Stimulated activated naive CD8-positive, alpha-beta T cell treated with anti-CD3 and anti-CD28 coated beads, Interleukin-15, Interleukin-2, amounts not matched to agents 100 ng/mL and 50 ng/mL, for 24 hours (primary cell): ENCODE measurements around the gene ATXN7.

Experiments used
- H3K27ac Mint-ChIP-seq: one replicate; pipeline ENCODE4 v1.8.0; 2021; ENCODE audit warnings: mild to moderate bottlenecking, mixed read lengths
- H3K27me3 Mint-ChIP-seq: one replicate; pipeline ENCODE4 v1.8.0; 2021; ENCODE audit warnings: mixed read lengths
- H3K36me3 Mint-ChIP-seq: one replicate; pipeline ENCODE4 v1.8.0; 2021; ENCODE audit warnings: low read depth, mixed read lengths
- H3K4me1 Mint-ChIP-seq: one replicate; pipeline ENCODE4 v1.8.0; 2021; ENCODE audit warnings: low read depth, mixed read lengths
- H3K4me3 Mint-ChIP-seq: one replicate; pipeline ENCODE4 v1.8.0; 2021; ENCODE audit warnings: mild to moderate bottlenecking, mixed read lengths
- H3K9me3 Mint-ChIP-seq: one replicate; pipeline ENCODE4 v1.8.0; 2021; ENCODE audit warnings: mixed read lengths

The ATXN7 gene

DNA sequence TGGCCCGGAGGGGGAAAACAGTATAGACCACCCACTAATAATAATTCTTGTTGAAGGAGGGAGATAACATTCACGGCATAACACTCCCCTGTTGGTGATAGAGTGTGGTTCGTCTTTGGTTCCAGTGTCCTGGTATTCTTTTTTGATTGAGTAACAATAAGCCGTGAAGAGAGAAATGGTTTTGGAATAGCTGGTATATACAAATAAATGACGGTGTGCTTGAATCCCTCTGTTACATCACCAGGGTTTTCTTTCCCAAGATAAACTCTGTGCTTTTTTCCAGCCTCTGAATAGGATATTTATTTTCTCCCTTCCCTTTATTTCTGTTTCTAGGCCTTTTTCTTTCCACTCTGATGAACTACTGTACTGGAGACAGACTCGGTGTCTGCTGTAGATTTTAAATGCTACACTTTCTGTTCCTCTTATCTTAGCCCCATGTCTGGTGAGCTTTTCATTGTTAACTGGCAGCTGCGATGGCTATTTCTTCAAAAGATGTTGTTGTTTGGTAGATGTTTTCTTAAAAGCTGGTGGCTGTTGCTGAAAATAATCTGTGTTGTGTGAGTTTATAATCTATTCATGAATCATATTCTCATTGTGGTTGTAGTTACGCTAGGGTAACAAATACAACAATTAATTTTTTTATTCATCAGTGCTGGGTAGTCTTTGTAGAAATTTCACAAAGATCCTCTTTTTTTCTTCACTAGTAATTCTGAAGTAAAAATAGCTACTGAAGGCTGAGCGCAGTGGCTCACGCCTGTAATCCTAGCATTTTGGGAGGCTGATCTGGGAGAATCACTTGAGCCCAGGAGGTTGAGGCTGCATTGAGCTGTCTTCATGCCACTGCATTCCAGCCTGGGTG lies 64.0 kb downstream of the ATXN7 start:
- Mint-ChIP-seq H3K27me3 (no peaks in the 10 kb centered on the region), H3K4me3 (peak overlapping the region; percentile 11), H3K27ac (peak overlapping the region; percentile 36), H3K36me3 (peaks cover 68% of the 10 kb centered on the region), H3K9me3 (no peaks in the 10 kb centered on the region), H3K4me1 (peaks cover 69% of the 10 kb centered on the region)

DNA sequence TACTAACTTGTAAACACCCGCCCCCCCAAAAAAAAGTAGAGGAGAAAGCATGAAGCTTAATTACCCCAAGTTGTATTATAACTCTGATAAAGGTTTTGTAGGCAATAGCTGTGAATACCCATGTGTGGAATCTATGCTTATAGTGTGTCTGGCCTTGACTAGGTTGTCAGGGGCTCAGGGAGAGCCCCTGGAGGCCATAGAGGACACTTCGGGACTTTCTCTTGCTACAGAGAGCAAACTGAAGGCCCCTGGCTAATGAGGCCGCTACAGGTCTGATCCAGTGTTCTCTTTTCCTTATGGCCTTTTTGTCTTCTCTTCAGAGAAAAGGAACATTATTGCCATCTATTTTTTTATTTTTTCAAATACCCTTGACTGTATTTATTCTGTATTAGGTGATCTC lies 67.6 kb downstream of the ATXN7 start:
- Mint-ChIP-seq H3K36me3 (peaks cover 44% of the 10 kb centered on the region), H3K27ac (no peak overlapping the region), H3K4me3 (no peak overlapping the region), H3K4me1 (peaks cover 67% of the 10 kb centered on the region), H3K27me3 (no peaks in the 10 kb centered on the region), H3K9me3 (no peaks in the 10 kb centered on the region)

DNA sequence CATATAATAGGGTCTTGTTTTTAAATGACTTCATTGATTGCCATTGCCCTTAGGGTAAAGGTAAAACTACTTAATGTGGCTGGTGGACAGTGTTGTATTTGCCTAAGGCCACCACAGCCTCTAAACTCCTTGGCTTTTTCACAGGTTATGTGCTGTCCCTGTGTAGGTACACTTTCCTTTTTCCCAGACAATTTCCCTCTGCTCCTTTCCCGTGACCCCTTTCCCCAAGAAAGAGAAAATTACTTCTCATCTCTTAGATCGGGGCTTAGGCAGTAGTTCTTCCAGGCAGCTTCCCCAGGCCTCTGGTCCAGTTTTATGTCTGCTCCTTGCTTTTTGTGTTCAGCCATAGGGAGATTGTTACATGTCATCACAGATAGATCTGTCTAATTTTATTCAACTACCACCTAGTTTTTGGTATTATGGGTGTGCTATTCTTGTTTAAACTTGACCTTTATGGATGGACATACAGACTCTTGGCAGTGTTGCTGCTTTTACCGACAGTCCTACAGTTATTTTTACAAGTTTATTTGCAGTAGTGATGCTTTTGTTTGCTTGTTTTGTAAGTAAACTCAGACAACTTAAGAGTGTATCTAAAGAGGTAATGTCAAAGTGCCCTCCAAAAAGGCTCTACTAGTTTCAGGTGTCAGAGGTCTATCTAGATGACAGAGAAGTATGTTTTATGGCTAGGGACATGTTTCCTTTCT lies 69.0 kb downstream of the ATXN7 start:
- Mint-ChIP-seq H3K4me1 (peaks cover 68% of the 10 kb centered on the region), H3K36me3 (peaks cover 37% of the 10 kb centered on the region), H3K27me3 (no peaks in the 10 kb centered on the region), H3K9me3 (no peaks in the 10 kb centered on the region), H3K4me3 (no peak overlapping the region), H3K27ac (peak overlapping the region; percentile 63)

DNA sequence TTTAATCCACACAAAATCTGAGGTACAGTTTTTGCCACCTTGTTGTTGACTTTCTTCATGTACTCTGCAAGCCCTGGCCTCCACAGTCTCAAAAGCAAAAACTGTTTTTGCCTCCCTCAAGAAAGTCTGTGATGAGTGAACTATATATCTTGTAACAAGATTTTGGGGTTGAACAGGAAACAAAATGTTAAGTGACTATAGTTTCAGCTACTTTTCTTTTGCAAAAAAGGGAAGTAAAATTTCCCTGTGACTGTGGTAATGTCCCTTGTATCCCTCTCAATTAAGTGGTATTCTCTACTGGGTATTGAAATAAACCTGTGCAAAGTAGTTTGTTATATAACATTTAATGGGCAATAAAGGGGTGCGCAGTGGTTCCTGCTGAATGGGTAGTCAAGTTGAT lies 69.8 kb downstream of the ATXN7 start:
- H3K4me1 Mint-ChIP-seq, result peaks cover 73% of the 10 kb centered on the region
- H3K27me3 Mint-ChIP-seq, result no peaks in the 10 kb centered on the region
- no peaks in the 10 kb centered on the region for H3K9me3 Mint-ChIP-seq
- H3K27ac Mint-ChIP-seq, result peak overlapping the region; percentile 69
- peaks cover 36% of the 10 kb centered on the region for H3K36me3 Mint-ChIP-seq
- H3K4me3 Mint-ChIP-seq, result peak overlapping the region; percentile 28

DNA sequence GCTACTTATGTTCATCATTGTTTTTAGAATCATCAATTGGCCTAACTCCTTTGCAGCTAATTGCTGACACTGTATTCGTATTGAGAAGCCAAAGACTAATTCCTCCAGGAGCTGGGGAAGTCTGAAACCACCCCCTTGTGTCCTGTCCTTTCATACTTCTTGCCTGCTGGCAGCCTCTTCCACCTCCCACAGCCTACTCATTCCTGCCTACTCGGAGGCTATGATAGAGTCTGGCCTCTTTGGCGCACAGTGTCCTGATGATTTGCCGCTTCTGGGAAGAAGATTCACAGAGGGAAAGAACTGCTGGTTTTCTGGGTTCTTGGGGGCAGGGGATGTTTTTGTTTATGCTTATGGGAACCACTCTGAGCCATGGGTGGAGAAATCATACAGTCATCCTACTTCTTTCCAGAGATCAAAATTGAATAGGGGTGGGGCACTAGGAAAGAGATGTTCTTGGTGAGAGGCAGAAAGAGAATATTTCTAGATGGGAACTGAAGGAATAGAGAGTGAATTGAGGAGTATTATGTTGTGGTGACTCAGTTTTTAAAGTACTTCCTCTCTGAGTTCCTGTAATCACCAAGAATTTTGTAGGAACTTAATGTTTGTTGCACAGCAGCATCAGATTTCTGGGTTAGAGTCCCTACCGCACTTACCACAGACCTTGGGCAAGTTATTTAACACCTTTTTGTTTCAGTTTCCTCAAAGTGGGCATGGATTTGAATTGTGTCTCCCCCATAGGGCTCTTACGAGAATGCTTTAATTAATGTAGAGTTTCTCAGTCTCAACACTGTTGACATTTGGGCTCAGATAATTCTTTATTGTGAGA lies 70.6 kb downstream of the ATXN7 start:
- peak overlapping the region; percentile 28 for H3K4me3 Mint-ChIP-seq
- H3K27me3 Mint-ChIP-seq, result no peaks in the 10 kb centered on the region
- H3K36me3 Mint-ChIP-seq, result peaks cover 35% of the 10 kb centered on the region
- peak overlapping the region; percentile 66 for H3K27ac Mint-ChIP-seq
- H3K4me1 Mint-ChIP-seq, result peaks cover 73% of the 10 kb centered on the region
- H3K9me3 Mint-ChIP-seq, result no peaks in the 10 kb centered on the region

DNA sequence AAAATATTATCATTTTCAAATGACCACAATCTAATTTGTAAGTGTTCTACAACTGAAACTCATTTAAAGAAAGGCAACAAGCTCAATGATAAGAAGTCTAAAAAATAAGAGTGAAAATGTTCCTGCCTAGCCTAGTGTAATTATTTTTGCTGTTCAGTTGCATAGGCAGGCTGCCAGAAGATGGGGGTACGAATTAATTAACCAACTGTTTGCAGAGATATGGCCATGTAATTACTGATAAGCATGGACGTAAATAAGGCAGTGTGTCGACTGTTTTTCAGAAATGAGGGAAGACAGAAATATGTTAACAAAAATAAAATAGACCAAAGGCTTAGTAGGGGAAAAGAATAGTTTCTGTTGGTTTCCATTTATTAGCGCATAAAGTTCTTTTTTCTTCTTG lies 73.3 kb downstream of the ATXN7 start:
- H3K27me3 Mint-ChIP-seq, result no peaks in the 10 kb centered on the region
- no peaks in the 10 kb centered on the region for H3K9me3 Mint-ChIP-seq
- H3K36me3 Mint-ChIP-seq, result peaks cover 29% of the 10 kb centered on the region
- no peak overlapping the region for H3K4me3 Mint-ChIP-seq
- no peak overlapping the region for H3K27ac Mint-ChIP-seq
- peaks cover 69% of the 10 kb centered on the region for H3K4me1 Mint-ChIP-seq

DNA sequence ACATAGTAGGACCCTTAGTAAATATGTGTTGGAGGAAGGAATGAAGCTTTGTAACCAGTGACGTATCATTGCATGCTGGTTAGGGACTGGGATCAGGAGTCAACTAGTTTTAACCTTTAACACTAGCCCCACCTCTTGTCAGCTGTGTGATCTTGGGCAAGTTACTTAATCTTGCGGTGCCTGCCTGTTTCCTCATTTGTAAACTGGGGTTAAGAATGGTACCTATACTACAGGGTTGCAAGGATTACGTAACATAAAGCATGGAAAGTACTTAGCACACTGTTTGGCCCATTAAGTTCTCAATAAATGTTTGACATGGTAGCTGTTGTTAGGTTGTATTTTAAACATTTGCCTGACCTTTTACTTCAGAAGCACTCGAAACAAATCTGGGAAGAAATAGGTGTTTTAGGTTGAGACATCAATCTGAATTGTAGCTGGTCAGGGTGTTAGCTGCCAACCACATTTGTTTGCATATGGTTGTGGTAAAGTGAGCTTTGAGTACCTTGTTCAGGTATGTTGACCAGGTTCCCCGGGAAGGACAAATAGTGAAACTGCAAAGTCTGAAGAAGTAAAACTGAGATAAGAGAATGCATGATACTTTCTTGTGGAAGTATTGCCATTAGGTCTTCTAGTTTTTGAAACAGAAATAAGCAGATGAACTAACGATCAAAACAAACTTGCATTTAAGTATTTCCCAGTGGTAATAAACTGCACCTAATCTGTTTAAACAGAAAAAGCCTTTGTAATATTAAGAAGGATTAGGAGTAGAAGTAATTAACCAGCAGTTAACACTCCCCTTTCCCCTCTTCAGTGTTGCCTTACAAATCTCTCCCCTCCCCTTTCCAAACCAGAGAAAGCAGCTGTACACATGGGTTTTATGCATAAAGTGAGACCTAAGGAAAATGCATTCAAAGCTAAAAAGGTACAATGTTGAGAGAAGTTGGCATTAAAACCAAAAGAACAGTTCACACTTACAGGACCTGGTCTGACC lies 74.3 kb downstream of the ATXN7 start:
- H3K27ac Mint-ChIP-seq, result no peak overlapping the region
- H3K4me1 Mint-ChIP-seq, result peaks cover 60% of the 10 kb centered on the region
- H3K27me3 Mint-ChIP-seq, result no peaks in the 10 kb centered on the region
- H3K4me3 Mint-ChIP-seq, result no peak overlapping the region
- no peaks in the 10 kb centered on the region for H3K9me3 Mint-ChIP-seq
- peaks cover 33% of the 10 kb centered on the region for H3K36me3 Mint-ChIP-seq

DNA sequence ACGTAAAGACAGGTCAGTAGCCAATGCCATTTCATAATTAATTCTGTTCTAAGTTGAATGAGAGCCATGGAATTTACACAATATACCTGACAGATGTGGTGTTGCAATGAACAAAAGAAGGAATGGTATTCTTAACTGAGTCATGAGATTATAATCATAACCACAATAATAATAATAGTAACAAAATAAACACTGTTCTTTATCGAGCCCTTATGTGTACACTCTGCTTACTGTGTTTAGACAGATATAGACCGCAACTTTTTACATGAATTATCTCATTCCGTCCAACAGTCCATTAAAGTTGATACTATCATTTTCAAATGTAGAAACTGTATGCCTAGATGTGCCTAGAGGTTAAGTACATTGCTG lies 76.7 kb downstream of the ATXN7 start:
- Mint-ChIP-seq H3K4me1 (peaks cover 53% of the 10 kb centered on the region), H3K36me3 (peaks cover 45% of the 10 kb centered on the region), H3K4me3 (no peak overlapping the region), H3K27me3 (no peaks in the 10 kb centered on the region), H3K9me3 (no peaks in the 10 kb centered on the region), H3K27ac (no peak overlapping the region)

DNA sequence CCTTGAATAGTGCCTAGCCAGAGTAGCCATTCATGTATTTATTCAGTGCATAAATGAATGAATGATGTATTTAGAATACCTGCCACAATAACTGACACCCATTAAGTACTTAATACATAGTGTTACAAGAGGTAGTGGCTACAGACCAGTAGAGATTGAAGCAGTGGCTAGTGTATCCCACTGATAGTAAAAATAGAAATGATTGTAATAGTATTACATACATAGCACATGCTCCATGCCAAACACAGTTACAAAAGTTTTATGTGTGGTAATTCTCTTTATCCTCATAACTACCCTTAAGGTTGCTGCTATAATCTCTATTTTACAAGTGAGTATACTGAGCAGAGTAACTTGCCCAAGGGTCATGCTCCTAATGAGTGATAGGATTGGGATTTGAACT lies 78.9 kb downstream of the ATXN7 start:
- Mint-ChIP-seq H3K4me1 (peaks cover 57% of the 10 kb centered on the region), H3K27ac (no peak overlapping the region), H3K27me3 (no peaks in the 10 kb centered on the region), H3K4me3 (no peak overlapping the region), H3K36me3 (peaks cover 39% of the 10 kb centered on the region), H3K9me3 (no peaks in the 10 kb centered on the region)

DNA sequence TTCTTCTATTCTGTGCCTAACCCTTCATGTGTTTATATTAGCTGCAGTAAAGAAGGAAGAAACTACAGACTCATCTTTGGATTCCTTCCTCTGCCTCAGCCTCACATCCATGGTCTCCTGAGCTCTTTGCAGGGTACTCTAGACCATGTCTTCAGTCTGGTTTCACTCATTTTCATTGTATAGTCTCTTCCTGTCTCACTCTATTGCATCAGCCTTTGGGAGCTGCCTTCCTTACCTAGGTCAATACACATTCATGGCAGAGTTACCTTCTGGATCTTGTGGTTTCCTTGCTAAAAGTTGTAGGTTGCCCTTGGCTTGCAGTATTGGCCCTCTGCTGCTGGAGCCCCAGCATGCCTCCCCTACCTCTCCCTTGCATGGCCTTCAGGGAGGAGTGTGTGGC lies 80.0 kb downstream of the ATXN7 start:
- no peaks in the 10 kb centered on the region for H3K27me3 Mint-ChIP-seq
- peak overlapping the region; percentile 54 for H3K27ac Mint-ChIP-seq
- peaks cover 54% of the 10 kb centered on the region for H3K4me1 Mint-ChIP-seq
- H3K4me3 Mint-ChIP-seq, result no peak overlapping the region
- H3K36me3 Mint-ChIP-seq, result peaks cover 41% of the 10 kb centered on the region
- H3K9me3 Mint-ChIP-seq, result no peaks in the 10 kb centered on the region

DNA sequence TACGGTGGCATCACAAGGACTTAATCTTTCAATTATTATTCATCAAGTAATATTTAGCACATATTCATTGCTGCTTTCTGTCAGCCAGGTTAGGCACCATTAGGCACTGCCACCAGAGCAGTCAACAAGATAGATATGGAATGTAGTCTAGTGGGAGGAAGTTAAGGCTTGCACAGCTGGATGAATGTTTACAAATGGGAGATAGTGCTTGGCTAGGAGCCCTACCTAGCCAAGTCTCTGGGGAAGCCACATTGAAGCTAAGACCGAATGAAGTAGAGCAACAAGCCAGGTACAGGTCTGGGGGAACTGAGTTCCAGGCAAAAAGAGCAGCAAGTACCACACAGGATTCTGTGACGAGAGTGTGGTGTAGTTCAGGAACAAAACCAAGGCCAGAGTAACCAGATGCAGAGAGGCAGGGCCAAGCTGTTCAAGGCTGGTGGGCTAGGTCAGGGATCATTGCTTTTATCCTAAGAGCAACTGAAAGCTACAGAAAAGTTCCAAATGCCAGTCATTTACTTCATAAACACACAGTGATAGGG lies 82.0 kb downstream of the ATXN7 start:
- Mint-ChIP-seq H3K27ac (no peak overlapping the region), H3K9me3 (no peaks in the 10 kb centered on the region), H3K36me3 (peaks cover 36% of the 10 kb centered on the region), H3K4me1 (peaks cover 56% of the 10 kb centered on the region), H3K4me3 (no peak overlapping the region), H3K27me3 (no peaks in the 10 kb centered on the region)

DNA sequence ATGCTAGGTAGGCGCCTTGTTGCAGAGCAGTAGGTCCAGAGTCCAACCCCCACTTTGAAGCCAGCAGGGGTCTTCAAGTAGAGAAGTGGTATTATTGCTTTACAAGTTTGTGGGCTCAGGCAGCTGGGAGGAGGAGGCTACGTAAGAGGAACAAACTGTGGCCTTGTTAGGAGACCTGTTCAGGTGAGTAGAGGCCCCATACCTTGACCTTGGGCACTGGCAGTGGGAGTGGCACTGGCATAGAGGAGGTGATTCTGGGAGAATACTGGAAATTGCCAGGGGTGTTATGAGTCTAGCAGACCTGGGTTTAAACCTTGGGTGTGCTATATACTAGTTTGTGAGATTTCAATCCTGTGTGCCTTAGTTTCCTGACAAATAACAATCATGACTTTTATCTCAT lies 83.1 kb downstream of the ATXN7 start:
- peaks cover 38% of the 10 kb centered on the region for H3K36me3 Mint-ChIP-seq
- H3K4me3 Mint-ChIP-seq, result no peak overlapping the region
- H3K4me1 Mint-ChIP-seq, result peaks cover 67% of the 10 kb centered on the region
- H3K9me3 Mint-ChIP-seq, result no peaks in the 10 kb centered on the region
- no peak overlapping the region for H3K27ac Mint-ChIP-seq
- H3K27me3 Mint-ChIP-seq, result no peaks in the 10 kb centered on the region

DNA sequence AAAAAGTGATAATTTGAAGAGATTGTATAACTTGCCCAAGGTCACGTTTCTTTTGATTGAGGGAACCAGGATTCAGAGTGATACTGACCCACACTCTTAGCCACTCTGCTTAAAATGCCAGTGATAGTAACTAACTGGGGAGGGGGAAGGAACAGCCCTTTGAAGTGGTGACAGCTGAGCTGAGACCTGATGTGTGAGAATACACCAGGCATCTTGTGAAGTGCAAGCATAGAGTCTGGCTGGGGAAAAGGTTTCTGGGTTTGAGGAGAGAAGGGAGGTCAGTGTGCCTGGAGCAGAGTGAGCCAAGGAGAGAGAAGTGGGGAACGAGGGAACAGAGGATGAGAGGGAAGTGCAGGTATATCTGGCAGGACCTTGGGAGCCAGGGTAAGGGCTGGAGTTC lies 83.9 kb downstream of the ATXN7 start:
- Mint-ChIP-seq H3K36me3 (peaks cover 34% of the 10 kb centered on the region), H3K4me1 (peaks cover 72% of the 10 kb centered on the region), H3K9me3 (no peaks in the 10 kb centered on the region), H3K27me3 (no peaks in the 10 kb centered on the region), H3K4me3 (no peak overlapping the region), H3K27ac (no peak overlapping the region)

DNA sequence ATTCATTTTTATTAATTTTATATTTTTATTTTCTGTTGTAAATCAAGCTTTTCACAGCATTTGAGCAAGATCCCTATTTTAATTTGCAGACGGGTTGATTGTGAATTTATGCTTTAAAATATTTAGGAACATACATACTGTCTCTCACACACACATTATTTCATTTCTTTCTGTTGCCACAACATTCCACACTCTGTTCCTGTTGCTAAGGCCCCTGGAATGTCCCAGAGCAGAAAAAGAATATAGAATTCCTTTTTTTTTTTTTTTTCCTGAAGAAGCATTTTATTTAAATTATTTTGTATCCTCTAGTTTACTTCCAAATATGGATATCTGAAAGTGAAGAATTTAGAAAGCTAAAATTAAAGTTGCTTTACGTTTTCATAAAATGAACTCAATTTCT lies 85.3 kb downstream of the ATXN7 start:
- Mint-ChIP-seq H3K27me3 (no peaks in the 10 kb centered on the region), H3K4me3 (no peak overlapping the region), H3K4me1 (peaks cover 62% of the 10 kb centered on the region), H3K9me3 (no peaks in the 10 kb centered on the region), H3K36me3 (peaks cover 33% of the 10 kb centered on the region), H3K27ac (no peak overlapping the region)
